GM23338 (cell line): ENCODE results near the gene DEDD2. TPM values are rescaled to one million over a fixed set of nuclear protein-coding genes. Genes with fewer than 3 reads are reported as not detected.

ENCODE experiments used
- ATAC-seq: fragments of 200-7000 bp; cut with Tn5 transposase; 3 replicates; pipeline ENCODE4 v1.9.1; 2020
- DNase-seq: peaks from one replicate; pipeline ENCODE4 v3.0.0-alpha.2; 2015; ENCODE audit warnings: low spot score
- H2AFZ ChIP-seq: fragments of 200-600 bp; sonication (generic); 2 replicates; pipeline ENCODE4 v1.8.0; 2016; ENCODE audit warnings: antibody characterized with exemption, mild to moderate bottlenecking, moderate library complexity
- H3F3A ChIP-seq: fragments of 200-600 bp; sonication (generic); replicated peaks from 2 replicates; pipeline ENCODE4 v1.8.0; 2017; ENCODE audit warnings: antibody characterized with exemption, mixed run types, low read depth
- H3K27ac ChIP-seq: fragments of 200-600 bp; sonication (generic); 2 replicates; pipeline ENCODE4 v1.6.1; 2016; ENCODE audit warnings: low read depth
- H3K27me3 ChIP-seq: fragments of 200-600 bp; sonication (generic); 2 replicates; pipeline ENCODE4 v1.8.0; 2016; ENCODE audit warnings: mild to moderate bottlenecking, mixed run types, moderate library complexity; ENCODE audit not compliant: insufficient read depth
- H3K36me3 ChIP-seq: fragments of 200-600 bp; sonication (generic); 2 replicates; pipeline ENCODE4 v1.8.0; 2016; ENCODE audit warnings: mild to moderate bottlenecking; ENCODE audit not compliant: insufficient read depth
- H3K4me1 ChIP-seq: fragments of 200-600 bp; sonication (generic); 2 replicates; pipeline ENCODE4 v1.8.0; 2016; ENCODE audit warnings: mild to moderate bottlenecking, moderate library complexity; ENCODE audit not compliant: insufficient read depth
- H3K4me2 ChIP-seq: fragments of 200-600 bp; sonication (generic); 2 replicates; pipeline ENCODE4 v1.7.1; 2017; ENCODE audit warnings: mixed run types
- H3K4me3 ChIP-seq: fragments of 200-600 bp; sonication (generic); 2 replicates; pipeline ENCODE4 v1.6.1; 2016; ENCODE audit warnings: mixed run types
- H3K79me2 ChIP-seq: fragments of 200-600 bp; sonication (generic); replicated peaks from 2 replicates; pipeline ENCODE4 v1.8.0; 2017; ENCODE audit warnings: mild to moderate bottlenecking; ENCODE audit not compliant: insufficient read depth
- H3K9me2 ChIP-seq: fragments of 200-600 bp; sonication (generic); 2 replicates; pipeline ENCODE4 v1.8.0; 2017; ENCODE audit not compliant: insufficient read depth
- H4K20me1 ChIP-seq: fragments of 200-600 bp; sonication (generic); replicated peaks from 2 replicates; pipeline ENCODE4 v1.8.0; 2017; ENCODE audit warnings: mild to moderate bottlenecking; ENCODE audit not compliant: insufficient read depth
- H3K27ac Mint-ChIP-seq: 2 replicates; pipeline ENCODE4 v1.8.0; 2020; ENCODE audit warnings: inconsistent platforms, mild to moderate bottlenecking, moderate library complexity, mixed read lengths
- H3K27me3 Mint-ChIP-seq: 3 replicates; pipeline ENCODE4 v1.8.0; 2022; ENCODE audit warnings: low read depth, mild to moderate bottlenecking, moderate library complexity, mixed read lengths, inconsistent platforms; ENCODE audit not compliant: insufficient read depth, poor library complexity
- H3K36me3 Mint-ChIP-seq: 3 replicates; pipeline ENCODE4 v1.8.0; 2021; ENCODE audit warnings: low read depth, mild to moderate bottlenecking, inconsistent platforms, moderate library complexity, mixed read lengths
- H3K4me1 Mint-ChIP-seq: 3 replicates; pipeline ENCODE4 v1.8.0; 2020; ENCODE audit warnings: mild to moderate bottlenecking, inconsistent platforms, mixed read lengths
- H3K4me3 Mint-ChIP-seq: 3 replicates; pipeline ENCODE4 v1.8.0; 2021; ENCODE audit warnings: moderate library complexity, mild to moderate bottlenecking, inconsistent platforms, mixed read lengths
- H3K9me3 Mint-ChIP-seq: 3 replicates; pipeline ENCODE4 v1.8.0; 2020; ENCODE audit warnings: moderate library complexity, mild to moderate bottlenecking, inconsistent platforms, mixed read lengths
- CREB1 ChIP-seq: fragments of 250-450 bp; sonication (Bioruptor Pico); IDR thresholded peaks from 2 replicates; pipeline ENCODE4 v1.5.0; 2020; ENCODE audit warnings: low read depth, mild to moderate bottlenecking, moderate library complexity
- ETS1 ChIP-seq: IDR thresholded peaks from 2 replicates; pipeline ENCODE4 v1.6.1; 2016; ENCODE audit warnings: antibody characterized with exemption
- EZH2 ChIP-seq: fragments of 200-600 bp; sonication (generic); IDR thresholded peaks from one replicate; pipeline ENCODE4 v1.8.0; 2017; ENCODE audit warnings: antibody characterized with exemption, mild to moderate bottlenecking, low read depth; ENCODE audit not compliant: unreplicated experiment
- EZH2phosphoT487 ChIP-seq: fragments of 200-600 bp; sonication (generic); IDR thresholded peaks from one replicate; pipeline ENCODE4 v1.8.1; 2018; ENCODE audit warnings: antibody characterized with exemption; ENCODE audit not compliant: unreplicated experiment
- REST ChIP-seq: IDR thresholded peaks from one replicate; pipeline ENCODE4 v1.6.1; 2018; ENCODE audit warnings: antibody characterized with exemption; ENCODE audit not compliant: unreplicated experiment
- STAT1 ChIP-seq: IDR thresholded peaks from one replicate; pipeline ENCODE4 v1.6.1; 2016; ENCODE audit warnings: antibody characterized with exemption; ENCODE audit not compliant: unreplicated experiment
- ZNF114 ChIP-seq: fragments of 250-450 bp; sonication (Bioruptor Pico); IDR thresholded peaks from 2 replicates; pipeline ENCODE4 v1.5.0; 2020; ENCODE audit warnings: mild to moderate bottlenecking, moderate library complexity
- polyA plus RNA-seq: library from polyadenylated mRNA; unstranded; fragments of >200 nt; fragmentation: Nextera tagmentation; extraction: Ambion mirVana; gene quantifications from 2 replicates; pipeline ENCODE4 v1.2.1, GENCODE V29; 2016
- total RNA-seq: library from RNA; depleted of rRNA; stranded (reverse); fragments of >200 nt; shearing (Covaris generic); gene quantifications from 2 replicates; pipeline ENCODE4 v1.2.3, GENCODE V29; 2014
- TF ChIP-seq, protein P1 (sequence below), 2 experiments: fragments of 200-600 bp in 1 of 2; sonication (generic) in 1 of 2; conservative IDR thresholded peaks; 2 replicates each; pipeline versions ENCODE4 v1.5.1 to v1.6.1; 2016 to 2017; ENCODE audit warnings: antibody characterized with exemption in 2 of 2, low read depth in 2 of 2, mild to moderate bottlenecking in 2 of 2, moderate library complexity in 1 of 2

DEDD2 gene
- total and polyA plus RNA-seq, 2 experiments from 2014 or later = 23.4 to 63.0 TPM

- ATAC-seq (peak; percentile 28), DNase-seq (peak; percentile 93)
- H3K4me3 Mint-ChIP-seq = peak overlapping the region; percentile 71
- Histone ChIP-seq H3K4me2 (peak overlapping the region; percentile 87), H2AFZ (no peak overlapping the region), H3K4me1 (peaks cover 27% of the 10 kb centered on the region), H3K27ac (peak overlapping the region; percentile 98), H3K36me3 (no peaks in the 10 kb centered on the region), H3K9me2 (no peaks in the 10 kb centered on the region), H3K79me2 (peaks cover 38% of the 10 kb centered on the region), H4K20me1 (no peaks in the 10 kb centered on the region; the same call in 1 of the 2 replicates), H3K27me3 (peaks cover 17% of the 10 kb centered on the region), H3F3A (peaks cover 17% of the 10 kb centered on the region), H3K4me3 (peak overlapping the region; percentile 96)
- TF ChIP-seq ETS1 (no peak), CREB1 (CRISPR knock-in tag) (no peak), EZH2 (no peak), STAT1 (no peak), REST (no peak), ZNF114 (CRISPR knock-in tag) (no peak), EZH2phosphoT487 (no peak)
- TF ChIP-seq, protein P1, sequence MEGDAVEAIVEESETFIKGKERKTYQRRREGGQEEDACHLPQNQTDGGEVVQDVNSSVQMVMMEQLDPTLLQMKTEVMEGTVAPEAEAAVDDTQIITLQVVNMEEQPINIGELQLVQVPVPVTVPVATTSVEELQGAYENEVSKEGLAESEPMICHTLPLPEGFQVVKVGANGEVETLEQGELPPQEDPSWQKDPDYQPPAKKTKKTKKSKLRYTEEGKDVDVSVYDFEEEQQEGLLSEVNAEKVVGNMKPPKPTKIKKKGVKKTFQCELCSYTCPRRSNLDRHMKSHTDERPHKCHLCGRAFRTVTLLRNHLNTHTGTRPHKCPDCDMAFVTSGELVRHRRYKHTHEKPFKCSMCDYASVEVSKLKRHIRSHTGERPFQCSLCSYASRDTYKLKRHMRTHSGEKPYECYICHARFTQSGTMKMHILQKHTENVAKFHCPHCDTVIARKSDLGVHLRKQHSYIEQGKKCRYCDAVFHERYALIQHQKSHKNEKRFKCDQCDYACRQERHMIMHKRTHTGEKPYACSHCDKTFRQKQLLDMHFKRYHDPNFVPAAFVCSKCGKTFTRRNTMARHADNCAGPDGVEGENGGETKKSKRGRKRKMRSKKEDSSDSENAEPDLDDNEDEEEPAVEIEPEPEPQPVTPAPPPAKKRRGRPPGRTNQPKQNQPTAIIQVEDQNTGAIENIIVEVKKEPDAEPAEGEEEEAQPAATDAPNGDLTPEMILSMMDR (conservative IDR thresholded peaks at IDR 0.05; ENCODE audit: low read depth in 2 of 2) = 0 out of 4 replicates have a peak, but pooled peaks of 1 of the 2 experiments have one; percentile 10
- peaks cover 35% of the 10 kb centered on the region for H3K27me3 Mint-ChIP-seq
- H3K9me3 Mint-ChIP-seq = no peaks in the 10 kb centered on the region; the same call in 1 of the 3 replicates
- no peak overlapping the region for H3K27ac Mint-ChIP-seq
- peaks cover 35% of the 10 kb centered on the region for H3K4me1 Mint-ChIP-seq
- peaks cover 8% of the 10 kb centered on the region; the same call in 2 of the 3 replicates for H3K36me3 Mint-ChIP-seq
Observed at GRCh38 chr19:42254089-42254849, 36.8 kb upstream of the DEDD2 start.
